CD4-positive, alpha-beta memory T cell (primary cell): ENCODE data around the gene EP300. TPM values are rescaled to one million over a fixed set of nuclear protein-coding genes. Genes with fewer than 3 reads are reported as not detected.
"Not testable (repeated sequence)": the region's sequence is repeated elsewhere in the genome, so short reads cannot be mapped to it uniquely, and the experiment has no call there.

Experiments used
- CTCF ChIA-PET: fragments of 350-600 bp; sonication (Branson Sonifier 250); formaldehyde crosslinking; loops from one replicate; lab custom pipeline; 2021; ENCODE audit warnings: inconsistent platforms; ENCODE audit not compliant: partially characterized antibody; lab: Charles Lee
- POLR2A ChIA-PET: fragments of 350-600 bp; sonication (Branson Sonifier 250); formaldehyde crosslinking; loops from one replicate; lab custom pipeline; 2021; ENCODE audit not compliant: partially characterized antibody; lab: Charles Lee
- DNase-seq, 5 donors: peaks; one replicate each; pipeline versions ENCODE4 v3.0.0 to v3.0.0-alpha.2; 2020 to 2022; ENCODE audit warnings: mixed read lengths in 1 of 5
- H3K27ac ChIP-seq: one replicate; pipeline ENCODE4 v1.7.0; 2013; ENCODE audit warnings: low read depth, low read length
- H3K27me3 ChIP-seq: 2 replicates; pipeline ENCODE4 v1.7.0; 2013; ENCODE audit warnings: mild to moderate bottlenecking, low read length, moderate library complexity; ENCODE audit not compliant: insufficient read depth
- H3K36me3 ChIP-seq: 2 replicates; pipeline ENCODE4 v1.7.0; 2013; ENCODE audit warnings: mild to moderate bottlenecking, low read length, moderate library complexity; ENCODE audit not compliant: insufficient read depth
- H3K4me1 ChIP-seq: 2 replicates; pipeline ENCODE4 v1.7.0; 2013; ENCODE audit warnings: mild to moderate bottlenecking, low read length, moderate library complexity; ENCODE audit not compliant: insufficient read depth
- H3K4me3 ChIP-seq, 2 donors: one replicate each; pipeline ENCODE4 v1.7.0; 2013; ENCODE audit warnings: low read length in 2 of 2, mild to moderate bottlenecking in 1 of 2
- H3K9me3 ChIP-seq, 2 donors: one replicate each; pipeline ENCODE4 v1.7.0; 2013; ENCODE audit warnings: low read length in 2 of 2, control low read depth in 1 of 2; ENCODE audit not compliant: control insufficient read depth in 1 of 2
- H3K27ac Mint-ChIP-seq, 7 donors: one replicate each; pipeline ENCODE4 v1.8.0; 2020 to 2021; ENCODE audit warnings: mixed read lengths in 7 of 7, mild to moderate bottlenecking in 6 of 7, inconsistent platforms in 3 of 7, moderate library complexity in 3 of 7
- H3K27me3 Mint-ChIP-seq, 2 donors: one replicate each; pipeline ENCODE4 v1.8.0; 2020 to 2021; ENCODE audit warnings: mixed read lengths in 2 of 2
- H3K36me3 Mint-ChIP-seq, 2 donors: one replicate each; pipeline ENCODE4 v1.8.0; 2020 to 2021; ENCODE audit warnings: mixed read lengths in 2 of 2, inconsistent platforms in 1 of 2, mild to moderate bottlenecking in 1 of 2
- H3K4me1 Mint-ChIP-seq, 4 donors: one replicate each; pipeline ENCODE4 v1.8.0; 2020 to 2021; ENCODE audit warnings: mixed read lengths in 4 of 4, mild to moderate bottlenecking in 1 of 4
- H3K4me3 Mint-ChIP-seq, 8 donors: one replicate each; pipeline ENCODE4 v1.8.0; 2020 to 2021; ENCODE audit warnings: mixed read lengths in 8 of 8, mild to moderate bottlenecking in 7 of 8, moderate library complexity in 6 of 8, inconsistent platforms in 3 of 8
- H3K9me3 Mint-ChIP-seq, 8 donors: one replicate each; pipeline ENCODE4 v1.8.0; 2020 to 2021; ENCODE audit warnings: mixed read lengths in 8 of 8, mild to moderate bottlenecking in 5 of 8, inconsistent platforms in 3 of 8, moderate library complexity in 1 of 8
- intact Hi-C: fragments of 100-400 bp; cut with micrococcal nuclease; formaldehyde crosslinking; loops from one replicate; pipeline ENCODE4 v1.15.1; 2023
- polyA plus RNA-seq, 2 donors: library from polyadenylated mRNA; unstranded; fragments of 300-500 nt; fragmentation: Illumina TruSeq; gene quantifications; one replicate each; pipeline ENCODE4 v1.2.3, GENCODE V29; 2021
- total RNA-seq, 2 experiments: library from RNA; stranded (reverse); gene quantifications; one replicate each; pipeline ENCODE4 v1.2.3, GENCODE V29; 2021

EP300 gene
- total and polyA plus RNA-seq, 4 experiments from 2014 or later: 3.5 to 125 (median 66.7) TPM

- Mint-ChIP-seq H3K9me3 (no peaks in the 10 kb centered on the region), H3K4me1 (peaks cover 30 to 38% (median 32%) of the 10 kb centered on the region in 4 donors), H3K27ac (peak overlapping the region in 6 of 7 donors; percentile 1 to 90 (median 20)), H3K27me3 (no peaks in the 10 kb centered on the region), H3K36me3 (peaks cover 46 to 60% of the 10 kb centered on the region in 2 donors), H3K4me3 (no peak overlapping the region)
- Histone ChIP-seq H3K9me3 (no peaks in the 10 kb centered on the region), H3K4me3 (no peak overlapping the region), H3K27ac (no peak overlapping the region), H3K27me3 (no peaks in the 10 kb centered on the region), H3K36me3 (peaks cover 36% of the 10 kb centered on the region), H3K4me1 (peaks cover 4% of the 10 kb centered on the region)
- CTCF ChIA-PET: interaction anchor here (1.3 to 1.7 kb wide), 2 partner anchors 114 to 200 kb away, joined by 3 to 8 read pairs; no protein-coding TSS in a partner anchor
- DNase-seq: no peak
- intact Hi-C loops: no loop called here
- POLR2A ChIA-PET: no interaction called here
Measured at GRCh38 chr22:41123151-41123550, 30.8 kb downstream of the EP300 start.

GRCh38 chr22:41124086-41124485 lies 31.7 kb downstream of the EP300 start:
- Mint-ChIP-seq H3K4me1 (peaks cover 28 to 34% (median 30%) of the 10 kb centered on the region in 4 donors), H3K27ac (peak overlapping the region in 2 of 7 donors; percentile 4 to 25), H3K9me3 (no peaks in the 10 kb centered on the region), H3K36me3 (peaks cover 46 to 57% of the 10 kb centered on the region in 2 donors), H3K27me3 (no peaks in the 10 kb centered on the region), H3K4me3 (no peak overlapping the region)
- ChIA-PET CTCF (interaction anchor here (1.7 kb wide), 1 partner anchor 201 kb away, joined by 8 read pairs; no protein-coding TSS in a partner anchor), POLR2A (no interaction called here)
- intact Hi-C loops: no loop called here
- H3K4me3 ChIP-seq: no peak overlapping the region
- H3K9me3 ChIP-seq: no peaks in the 10 kb centered on the region
- no peaks in the 10 kb centered on the region for H3K27me3 ChIP-seq
- H3K27ac ChIP-seq: no peak overlapping the region
- peaks cover 4% of the 10 kb centered on the region for H3K4me1 ChIP-seq
- peaks cover 42% of the 10 kb centered on the region for H3K36me3 ChIP-seq
- DNase-seq: no peak

- peaks cover 45 to 63% of the 10 kb centered on the region in 2 donors for H3K36me3 Mint-ChIP-seq
- Histone ChIP-seq H3K4me3 (no peak overlapping the region), H3K4me1 (peaks cover 4% of the 10 kb centered on the region), H3K27me3 (no peaks in the 10 kb centered on the region), H3K27ac (no peak overlapping the region), H3K36me3 (peaks cover 59% of the 10 kb centered on the region), H3K9me3 (no peaks in the 10 kb centered on the region)
- CTCF ChIA-PET: no interaction called here
- no peaks in the 10 kb centered on the region for H3K27me3 Mint-ChIP-seq
- POLR2A ChIA-PET: no interaction called here
- DNase-seq: no peak
- H3K9me3 Mint-ChIP-seq: no peaks in the 10 kb centered on the region
- H3K4me1 Mint-ChIP-seq: peaks cover 8 to 13% (median 11%) of the 10 kb centered on the region in 4 donors
- no peak overlapping the region for H3K4me3 Mint-ChIP-seq
- intact Hi-C loops: no loop called here
- H3K27ac Mint-ChIP-seq: peak overlapping the region in 2 of 7 donors; percentile 62 to 70
Measured at GRCh38 chr22:41127451-41127850, 35.1 kb downstream of the EP300 start.

- intact Hi-C loops: no loop called here
- CTCF ChIA-PET: interaction anchor here (1.2 kb wide), 1 partner anchor 206 kb away, joined by 3 read pairs; no protein-coding TSS in a partner anchor
Measured at GRCh38 chr22:41128606-41129005, 36.2 kb downstream of the EP300 start.

GRCh38 chr22:41132550-41132949 lies 40.2 kb downstream of the EP300 start:
- no peak for DNase-seq
- Histone ChIP-seq H3K27ac (no peak overlapping the region), H3K9me3 (no peaks in the 10 kb centered on the region), H3K4me3 (no peak overlapping the region), H3K4me1 (no peaks in the 10 kb centered on the region), H3K36me3 (peaks cover 76% of the 10 kb centered on the region), H3K27me3 (no peaks in the 10 kb centered on the region)
- Mint-ChIP-seq H3K9me3 (no peaks in the 10 kb centered on the region), H3K4me3 (no peak overlapping the region), H3K4me1 (peaks cover 0 to 9% (median 6%) of the 10 kb centered on the region in 4 donors), H3K27ac (peak overlapping the region in 3 of 7 donors; percentile 32 to 75 (median 42)), H3K27me3 (no peaks in the 10 kb centered on the region), H3K36me3 (peaks cover 49 to 83% of the 10 kb centered on the region in 2 donors)
- ChIA-PET POLR2A (interaction anchor here (0.7 kb wide), 1 partner anchor 12 kb away, joined by 3 read pairs; no protein-coding TSS in a partner anchor), CTCF (interaction anchor here (3.9 kb wide), 1 partner anchor 209 kb away, joined by 15 read pairs; no protein-coding TSS in a partner anchor)
- intact Hi-C loops: loop anchor here (5.0 kb wide), 1 partner anchor 40 kb away; the partner anchor contains the start of gene EP300

More at GRCh38 chr22:41128606-41129005, 36.2 kb downstream of the EP300 start:
- H3K4me1 Mint-ChIP-seq: peaks cover 3 to 9% (median 4%) of the 10 kb centered on the region in 4 donors
- H3K27ac ChIP-seq: no peak overlapping the region
- H3K27me3 Mint-ChIP-seq: no peaks in the 10 kb centered on the region
- POLR2A ChIA-PET: no interaction called here
- peaks cover 4% of the 10 kb centered on the region for H3K4me1 ChIP-seq
- no peaks in the 10 kb centered on the region for H3K9me3 Mint-ChIP-seq
- H3K36me3 Mint-ChIP-seq: peaks cover 46 to 68% of the 10 kb centered on the region in 2 donors
- no peaks in the 10 kb centered on the region for H3K9me3 ChIP-seq
- no peak for DNase-seq
- H3K27me3 ChIP-seq: no peaks in the 10 kb centered on the region
- no peak overlapping the region for H3K4me3 ChIP-seq
- H3K36me3 ChIP-seq: peaks cover 63% of the 10 kb centered on the region
- H3K27ac Mint-ChIP-seq: no peak overlapping the region
- no peak overlapping the region for H3K4me3 Mint-ChIP-seq

GRCh38 chr22:41140365-41140957 lies 48.1 kb downstream of the EP300 start:
- H3K4me3 ChIP-seq: no peak overlapping the region
- no peaks in the 10 kb centered on the region for H3K27me3 ChIP-seq
- Mint-ChIP-seq H3K27me3 (no peaks in the 10 kb centered on the region), H3K36me3 (peaks cover 45 to 90% of the 10 kb centered on the region in 2 donors), H3K9me3 (no peaks in the 10 kb centered on the region), H3K27ac (no peak overlapping the region), H3K4me3 (no peak overlapping the region), H3K4me1 (peaks cover 0 to 3% (median under 1%) of the 10 kb centered on the region in 4 donors)
- ChIA-PET CTCF (interaction anchor here (2.5 kb wide), 1 partner anchor 218 kb away, joined by 12 read pairs; no protein-coding TSS in a partner anchor), POLR2A (no interaction called here)
- no peak overlapping the region for H3K27ac ChIP-seq
- no peaks in the 10 kb centered on the region for H3K9me3 ChIP-seq
- no peak for DNase-seq
- H3K4me1 ChIP-seq: no peaks in the 10 kb centered on the region
- intact Hi-C loops: no loop called here
- peaks cover 83% of the 10 kb centered on the region for H3K36me3 ChIP-seq

GRCh38 chr22:41145921-41146320 lies 53.5 kb downstream of the EP300 start:
- POLR2A ChIA-PET, H3K27ac Mint-ChIP-seq, H3K9me3 Mint-ChIP-seq, DNase-seq, H3K27me3 ChIP-seq, H3K27ac ChIP-seq, H3K9me3 ChIP-seq, H3K4me1 ChIP-seq, H3K4me3 Mint-ChIP-seq, intact Hi-C loops, H3K4me3 ChIP-seq, H3K4me1 Mint-ChIP-seq, H3K27me3 Mint-ChIP-seq: not testable (repeated sequence)
- H3K36me3 ChIP-seq: peaks cover 72% of the 10 kb centered on the region
- H3K36me3 Mint-ChIP-seq: peaks cover 48 to 81% of the 10 kb centered on the region in 2 donors
- CTCF ChIA-PET: interaction anchor here (0.5 to 1.1 kb wide), 4 partner anchors 15 to 590 kb away, joined by 3 to 4 read pairs (median 3); no protein-coding TSS in a partner anchor
